NOMO-1 treated with DMSO at 0.1 percent for 48 hours (cell line): ENCODE results near the gene ABLIM1.
A peak's percentile ranks its signal among the peaks of the same experiment; 100 is the strongest.

Source experiments
- DNase-seq: peaks from one replicate; lab custom pipeline; 2025; ENCODE audit not compliant: unreplicated experiment; lab: John Stamatoyannopoulos, UW

ABLIM1 gene

GRCh38 chr10:114470956-114471905, 186.8 kb downstream of the ABLIM1 start:
- DNase-seq = peak; percentile 53

GRCh38 chr10:114470361-114470760, 187.7 kb downstream of the ABLIM1 start:
- DNase-seq = no peak

DNA sequence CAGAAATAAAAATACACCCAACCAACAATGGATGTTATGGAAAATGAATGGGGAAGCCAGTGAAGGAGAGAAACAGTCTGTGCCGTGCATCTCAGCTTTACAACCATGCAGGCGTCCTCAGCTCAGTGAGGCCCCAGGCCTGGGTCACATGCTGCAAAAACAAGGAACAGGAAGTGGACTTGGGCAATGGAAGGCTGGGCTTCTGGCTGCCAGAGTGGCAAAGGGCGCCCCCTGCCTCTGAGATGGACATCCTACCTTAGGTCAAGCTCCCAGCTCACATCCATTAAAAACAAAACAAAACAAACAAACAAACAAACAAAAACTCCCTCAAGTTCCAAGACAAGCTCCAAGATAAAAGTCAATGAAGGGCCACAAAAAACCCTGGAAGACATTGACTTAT, 199.1 kb downstream of the ABLIM1 start:
- peak; percentile 52 for DNase-seq

DNA sequence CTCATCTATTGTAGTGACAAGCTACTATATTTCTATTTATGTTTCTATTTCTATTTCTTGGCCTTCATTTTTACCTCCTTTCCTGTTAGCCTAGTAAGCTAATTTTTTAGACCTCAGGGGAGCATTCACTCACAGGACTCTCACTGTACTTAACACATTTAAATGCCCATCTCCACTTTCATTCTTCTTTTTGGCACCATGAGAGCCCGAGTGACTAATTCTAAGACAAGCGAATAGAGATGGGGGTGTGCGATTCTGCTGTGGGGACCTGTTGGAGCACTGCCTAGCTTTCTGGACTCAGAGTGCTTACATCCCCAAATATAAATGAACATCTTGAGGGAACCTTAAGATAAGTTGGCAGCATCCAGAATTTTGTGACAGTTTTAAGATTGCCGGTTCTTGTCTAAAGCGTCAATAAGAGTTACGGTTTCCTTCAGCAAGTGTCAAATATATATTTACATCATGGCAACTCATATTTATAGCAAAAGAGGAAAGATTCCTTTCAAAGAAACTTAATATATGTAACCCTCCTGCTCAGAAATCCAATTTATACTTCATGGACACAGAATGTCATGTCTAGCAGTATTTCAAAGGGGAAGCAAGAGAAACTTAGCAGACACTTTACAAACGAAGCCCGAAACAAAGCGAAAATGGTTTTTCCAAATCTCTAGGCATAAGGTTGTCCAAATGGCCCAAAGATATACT, 199.7 kb downstream of the ABLIM1 start:
- no peak for DNase-seq

DNA sequence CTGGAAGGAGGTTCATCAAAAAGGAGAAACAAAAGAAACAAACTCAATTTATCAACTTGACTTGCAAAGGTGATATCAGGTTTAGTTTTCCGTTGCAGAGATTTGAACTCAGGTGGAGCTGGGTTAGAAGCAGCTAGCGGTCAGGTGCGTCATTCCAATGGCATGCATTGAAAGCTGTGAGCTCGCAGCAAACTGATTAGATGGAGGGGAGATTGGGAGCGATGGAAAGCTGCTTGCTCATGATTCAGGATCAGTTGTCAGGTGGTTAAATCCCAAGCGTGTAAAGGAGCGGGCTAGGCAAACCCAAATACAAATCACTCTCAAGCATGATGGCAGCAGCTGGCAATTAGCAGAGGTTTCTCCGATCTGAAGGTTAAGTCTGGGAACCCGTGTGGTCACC, 204.5 kb downstream of the ABLIM1 start:
- DNase-seq = no peak

DNA sequence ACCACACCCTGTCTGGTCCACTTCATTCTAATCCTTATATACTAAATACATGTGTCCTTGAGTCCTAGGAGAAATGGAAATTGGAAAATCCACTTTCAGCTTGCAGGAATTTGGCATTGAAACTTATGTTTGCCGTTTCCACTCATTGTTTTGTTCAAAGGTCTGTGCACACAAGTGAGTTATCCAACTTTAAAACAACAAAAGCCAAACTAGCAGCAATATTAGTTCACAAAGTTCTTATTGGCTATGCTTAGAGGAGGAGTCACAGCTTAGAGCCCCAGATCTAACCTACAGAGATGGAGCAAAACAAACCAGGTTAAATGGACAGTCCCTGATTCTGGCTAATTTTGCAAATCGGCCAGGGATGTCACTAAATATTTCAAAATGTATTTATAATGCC, 209.2 kb downstream of the ABLIM1 start:
- no peak for DNase-seq

DNA sequence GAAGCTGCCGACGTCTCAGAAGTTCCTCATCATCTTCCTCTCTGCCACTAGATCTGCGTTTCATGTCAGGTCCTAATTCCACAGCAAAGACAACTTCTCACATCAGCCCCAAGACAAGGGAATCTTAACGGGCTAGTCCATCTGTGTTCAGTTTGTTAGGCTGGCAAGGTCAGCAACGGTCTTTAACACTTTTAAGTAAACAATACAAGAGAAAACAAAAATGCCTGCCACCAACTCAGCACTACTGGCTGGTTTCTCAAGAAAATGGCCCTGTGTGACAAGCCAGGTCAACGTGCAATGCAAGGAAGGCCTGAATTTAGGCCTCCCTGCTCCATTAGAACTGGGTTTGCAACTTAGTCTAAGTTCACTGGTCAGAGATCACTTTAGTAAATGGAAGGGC, 212.7 kb downstream of the ABLIM1 start:
- no peak for DNase-seq

DNA sequence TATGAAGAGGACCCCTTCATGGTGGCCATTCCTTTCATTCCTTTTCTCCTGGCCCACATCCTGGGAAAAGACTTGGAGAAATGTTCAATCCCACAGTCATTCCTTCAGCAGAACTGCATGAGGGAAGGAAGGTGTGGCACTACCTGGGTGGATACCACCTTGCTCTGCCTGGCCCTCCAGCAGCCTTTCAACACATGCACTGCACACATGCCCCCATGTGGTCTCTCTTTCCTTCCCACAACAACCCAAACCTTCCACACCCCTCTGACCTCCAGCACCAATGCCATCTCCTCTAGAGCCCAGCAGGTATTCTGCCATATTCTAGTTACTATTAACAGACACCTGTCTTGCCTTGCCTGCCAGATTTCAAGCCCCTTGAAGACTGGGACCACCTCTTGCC, 213.3 kb downstream of the ABLIM1 start:
- DNase-seq = no peak

- DNase-seq = no peak
Observed at GRCh38 chr10:114442091-114442630, 215.9 kb downstream of the ABLIM1 start.

DNA sequence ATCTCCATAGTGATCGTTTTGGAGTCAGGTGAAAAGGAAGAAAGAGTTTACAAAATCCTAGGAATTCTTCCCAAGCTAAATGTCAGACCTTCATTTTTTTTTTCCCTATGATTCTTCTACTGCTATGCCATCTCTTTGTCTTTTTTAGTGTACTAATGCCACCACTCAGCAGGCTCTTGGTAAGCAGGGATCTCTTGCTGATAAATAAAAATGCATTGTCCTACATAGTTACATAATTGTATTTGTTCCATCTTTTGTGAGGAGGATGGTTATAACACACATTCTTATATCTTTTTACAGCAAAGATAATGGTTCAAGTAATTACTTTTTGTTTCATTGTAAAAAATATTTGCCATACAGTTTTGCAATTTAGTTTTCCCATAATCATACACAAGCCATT, 217.0 kb downstream of the ABLIM1 start:
- no peak for DNase-seq

- no peak for DNase-seq
Observed at GRCh38 chr10:114437473-114438292, 220.4 kb downstream of the ABLIM1 start.

- no peak for DNase-seq
Observed at GRCh38 chr10:114436941-114437340, 221.1 kb downstream of the ABLIM1 start.

DNA sequence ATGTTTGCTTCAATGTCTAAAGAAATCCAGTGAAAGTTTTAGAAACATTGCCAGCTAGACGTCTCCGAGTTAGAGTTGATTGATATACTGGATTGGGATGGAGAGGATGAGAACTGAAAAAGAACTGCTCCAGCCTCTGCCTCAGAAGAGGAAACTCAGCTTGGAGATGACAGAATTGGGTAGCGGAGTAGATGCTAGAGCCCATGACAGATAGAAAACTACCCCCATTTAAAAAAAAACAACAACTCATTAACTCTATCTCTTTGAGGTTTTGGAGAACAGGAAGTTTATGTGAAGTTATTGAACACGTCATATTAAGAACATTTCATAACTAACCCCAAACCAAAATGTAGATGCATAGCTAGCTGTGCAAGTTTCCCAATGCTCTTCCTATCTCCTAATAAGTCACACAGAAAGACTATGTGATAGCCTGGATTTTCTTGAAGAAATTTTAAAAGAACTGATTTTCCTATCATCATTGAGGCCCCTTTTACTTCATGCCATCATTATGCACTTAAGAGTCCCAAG, 225.4 kb downstream of the ABLIM1 start:
- DNase-seq = no peak

DNA sequence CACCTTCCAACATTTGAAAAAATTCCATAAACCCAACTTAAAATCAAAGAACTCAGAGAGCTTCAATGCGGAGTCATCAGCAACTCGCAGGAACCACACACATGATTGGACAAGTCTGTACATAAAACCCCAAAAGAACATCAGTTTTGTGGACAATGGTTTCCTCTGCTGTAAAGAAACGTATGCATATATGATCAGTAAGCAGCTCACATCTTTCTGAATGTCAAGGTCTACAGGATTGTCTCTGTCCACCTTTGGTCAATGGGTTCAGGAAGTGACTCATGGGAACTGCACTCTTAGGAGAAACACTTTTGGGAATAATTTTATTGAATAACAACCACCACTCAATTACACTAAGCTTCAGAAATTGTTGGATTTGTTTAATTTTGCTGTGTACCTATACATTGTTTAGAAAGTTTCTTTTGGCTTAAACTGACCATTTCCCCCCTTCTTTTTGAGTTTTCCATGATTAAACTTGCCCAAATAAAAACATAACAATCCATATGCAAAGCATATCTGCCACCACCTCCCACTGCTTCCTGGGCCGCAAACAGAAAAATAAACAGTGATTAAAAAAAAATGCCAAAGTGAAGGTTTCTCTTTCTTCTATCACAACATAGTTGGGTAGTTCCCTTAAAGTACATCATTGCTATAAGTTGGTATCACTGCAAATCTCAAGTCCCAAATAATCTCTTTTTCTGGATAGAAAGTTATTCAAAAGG, 226.5 kb downstream of the ABLIM1 start:
- DNase-seq = no peak

GRCh38 chr10:114430688-114431413, 227.2 kb downstream of the ABLIM1 start:
- no peak for DNase-seq

DNA sequence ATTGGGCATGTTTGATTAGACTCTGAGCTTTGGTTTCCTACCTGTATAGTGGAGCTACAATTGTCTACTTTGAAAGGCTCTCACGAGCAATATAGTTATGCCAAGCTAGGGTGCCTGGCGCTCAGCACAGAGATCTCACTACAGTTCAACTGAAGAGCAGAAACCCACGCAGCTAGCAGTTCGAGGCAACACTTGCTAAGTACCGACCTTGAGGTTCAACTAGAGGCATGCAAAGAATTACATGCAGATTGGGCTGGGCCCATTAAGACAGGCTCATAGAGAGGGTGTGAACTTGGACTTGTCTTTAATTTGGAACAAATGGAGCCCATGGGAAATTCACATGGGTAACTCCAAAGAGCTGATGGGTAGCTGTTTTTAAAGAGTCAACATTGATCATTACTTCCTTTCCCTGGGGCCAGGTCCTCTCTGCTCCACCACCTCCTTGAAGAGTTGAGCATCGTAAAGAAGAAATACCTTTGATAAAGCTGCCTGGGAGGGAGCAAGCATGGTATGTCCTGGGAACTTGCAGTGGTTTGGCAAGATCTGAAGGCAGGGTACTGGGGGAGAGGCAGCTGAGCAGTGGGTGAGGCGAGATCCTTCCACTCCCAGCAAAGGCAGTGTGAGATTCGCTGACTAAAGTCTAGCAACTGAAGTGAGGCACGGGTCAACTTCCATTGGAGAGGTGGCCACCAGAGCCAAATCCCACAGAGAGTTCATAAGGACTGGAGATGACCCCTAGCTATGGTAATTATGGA, 228.3 kb downstream of the ABLIM1 start:
- no peak for DNase-seq

DNA sequence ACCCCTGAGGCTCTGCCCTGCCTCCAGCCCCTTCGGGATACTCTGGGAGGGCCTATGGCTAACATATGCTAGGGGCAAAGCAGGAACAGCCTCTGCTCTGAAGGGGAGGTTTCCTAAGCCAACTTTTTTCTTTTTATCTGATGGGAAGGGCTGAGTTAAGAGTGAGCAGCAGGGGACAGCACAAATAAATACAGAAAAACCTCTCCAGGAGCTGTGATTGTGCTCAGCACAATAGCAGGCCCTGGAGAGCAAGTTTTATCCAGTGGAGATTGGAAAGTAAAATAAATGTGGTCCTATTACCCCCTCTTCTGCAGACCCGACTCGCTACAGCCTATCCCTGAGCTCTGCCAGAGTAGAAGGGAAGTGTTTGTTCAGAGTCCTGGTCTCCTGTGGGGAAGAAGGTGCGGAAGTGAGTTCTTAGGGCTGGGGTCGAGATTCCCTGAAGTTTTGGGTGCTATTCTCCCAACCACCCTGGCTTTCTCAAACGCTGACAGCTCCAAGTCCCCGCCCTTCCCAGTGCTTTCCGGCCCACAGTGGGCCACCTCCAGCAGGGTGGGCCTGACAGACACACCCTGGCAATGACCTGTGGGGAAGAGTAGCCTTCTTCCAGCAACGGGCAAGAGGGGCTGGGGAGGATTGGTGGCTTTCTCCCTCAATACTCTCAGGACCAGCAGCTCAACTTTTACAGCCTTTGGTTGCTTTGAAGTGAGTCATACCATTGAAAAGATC, 230.8 kb downstream of the ABLIM1 start:
- DNase-seq = no peak

GRCh38 chr10:114426476-114426875, 231.6 kb downstream of the ABLIM1 start:
- DNase-seq = no peak
